WTC11 (cell line): Measurements from ENCODE around the gene IFNGR1. TPM values are rescaled to one million over a fixed set of nuclear protein-coding genes. Genes with fewer than 3 reads are reported as not detected.
"Not testable (repeated sequence)": the region's sequence is repeated elsewhere in the genome, so short reads cannot be mapped to it uniquely, and the experiment has no call there.

Experiments used
- ATAC-seq: fragments of 200-7000 bp; cut with Tn5 transposase; 2 replicates; pipeline ENCODE4 v1.10.0; 2021; ENCODE audit warnings: mild to moderate bottlenecking, moderate library complexity
- CTCF ChIA-PET: fragments of 300-600 bp; sonication (Branson Sonifier 250); formaldehyde crosslinking; loops from one replicate; lab custom pipeline; 2021; ENCODE audit warnings: antibody characterized with exemption; lab: Charles Lee
- POLR2A ChIA-PET: fragments of 350-600 bp; sonication (Branson Sonifier 250); formaldehyde crosslinking; loops from one replicate; lab custom pipeline; 2021; ENCODE audit warnings: antibody characterized with exemption; lab: Charles Lee
- DNase-seq: peaks from one replicate; pipeline ENCODE4 v3.0.0; 2021; ENCODE audit warnings: low spot score
- H3K27ac Mint-ChIP-seq: 2 replicates; pipeline ENCODE4 v1.8.0; 2021; ENCODE audit warnings: mixed read lengths
- H3K27me3 Mint-ChIP-seq: 2 replicates; pipeline ENCODE4 v1.8.0; 2021; ENCODE audit warnings: low read depth, mild to moderate bottlenecking, moderate library complexity, mixed read lengths
- H3K36me3 Mint-ChIP-seq: 2 replicates; pipeline ENCODE4 v1.8.0; 2021; ENCODE audit warnings: mixed read lengths
- H3K4me1 Mint-ChIP-seq: 2 replicates; pipeline ENCODE4 v1.8.0; 2022; ENCODE audit warnings: mixed read lengths
- H3K4me3 Mint-ChIP-seq: 2 replicates; pipeline ENCODE4 v1.8.0; 2021; ENCODE audit warnings: mild to moderate bottlenecking, moderate library complexity, mixed read lengths
- H3K9me3 Mint-ChIP-seq: 2 replicates; pipeline ENCODE4 v1.8.0; 2021; ENCODE audit warnings: mixed read lengths
- CREB1 ChIP-seq: sonication (generic); formaldehyde crosslinking; IDR thresholded peaks from 2 replicates; pipeline ENCODE4 v1.8.0; 2023; ENCODE audit warnings: mild to moderate bottlenecking, missing genetic modification reagents
- CTCF ChIP-seq: fragments of 200-600 bp; IDR thresholded peaks from 2 replicates; pipeline ENCODE4 v1.8.0; 2022; ENCODE audit warnings: antibody characterized with exemption
- E2F5 ChIP-seq: sonication (generic); formaldehyde crosslinking; IDR thresholded peaks from 2 replicates; pipeline ENCODE4 v1.8.1; 2022; ENCODE audit warnings: mild to moderate bottlenecking, moderate library complexity, missing genetic modification reagents
- FOXP4 ChIP-seq: sonication (generic); formaldehyde crosslinking; IDR thresholded peaks from 2 replicates; pipeline ENCODE4 v1.8.0; 2022; ENCODE audit warnings: mild to moderate bottlenecking, missing genetic modification reagents
- JAZF1 ChIP-seq: fragments of 250-450 bp; sonication (Bioruptor Pico); IDR thresholded peaks from 2 replicates; pipeline ENCODE4 v1.9.0; 2021; ENCODE audit warnings: moderate library complexity, mild to moderate bottlenecking, inconsistent platforms
- MAX ChIP-seq: sonication (generic); formaldehyde crosslinking; IDR thresholded peaks from 2 replicates; pipeline ENCODE4 v1.8.0; 2022; ENCODE audit warnings: mild to moderate bottlenecking, missing genetic modification reagents
- MYBL2 ChIP-seq: sonication (generic); formaldehyde crosslinking; IDR thresholded peaks from 2 replicates; pipeline ENCODE4 v1.8.1; 2023; ENCODE audit warnings: mild to moderate bottlenecking, moderate library complexity, missing genetic modification reagents
- NFYB ChIP-seq: sonication (generic); formaldehyde crosslinking; conservative IDR thresholded peaks from 2 replicates; pipeline ENCODE4 v1.8.0; 2022; ENCODE audit warnings: low read depth, missing genetic modification reagents
- OVOL2 ChIP-seq: fragments of 250-450 bp; sonication (Bioruptor Pico); IDR thresholded peaks from 2 replicates; pipeline ENCODE4 v1.9.0; 2021; ENCODE audit warnings: mild to moderate bottlenecking, borderline replicate concordance
- PRDM15 ChIP-seq: sonication (generic); formaldehyde crosslinking; IDR thresholded peaks from 2 replicates; pipeline ENCODE4 v1.8.0; 2022; ENCODE audit warnings: missing genetic modification reagents
- PREB ChIP-seq: sonication (generic); formaldehyde crosslinking; IDR thresholded peaks from 2 replicates; pipeline ENCODE4 v1.8.1; 2022; ENCODE audit warnings: mild to moderate bottlenecking, missing genetic modification reagents, moderate library complexity, borderline replicate concordance
- STAT6 ChIP-seq: sonication (generic); formaldehyde crosslinking; conservative IDR thresholded peaks from 2 replicates; pipeline ENCODE4 v1.8.1; 2023; ENCODE audit warnings: mild to moderate bottlenecking, low read depth, missing genetic modification reagents, moderate library complexity
- TEAD1 ChIP-seq: sonication (generic); formaldehyde crosslinking; IDR thresholded peaks from 2 replicates; pipeline ENCODE4 v1.8.0; 2022; ENCODE audit warnings: mild to moderate bottlenecking, missing genetic modification reagents
- USF2 ChIP-seq: sonication (generic); formaldehyde crosslinking; IDR thresholded peaks from 2 replicates; pipeline ENCODE4 v1.8.1; 2023; ENCODE audit warnings: mild to moderate bottlenecking, missing genetic modification reagents, moderate library complexity
- ZNF232 ChIP-seq: sonication (generic); formaldehyde crosslinking; IDR thresholded peaks from 2 replicates; pipeline ENCODE4 v1.8.0; 2022; ENCODE audit warnings: mild to moderate bottlenecking, missing genetic modification reagents
- total RNA-seq: library from RNA; stranded (reverse); gene quantifications from 3 replicates; pipeline ENCODE4 v1.2.3, GENCODE V29; 2021

The IFNGR1 gene
- total RNA-seq, 1 experiment from 2014 or later: 17.6 TPM

- no peak overlapping the region for H3K4me3 Mint-ChIP-seq
- H3K9me3 Mint-ChIP-seq: peaks cover 57% of the 10 kb centered on the region
- peaks cover 87% of the 10 kb centered on the region for H3K36me3 Mint-ChIP-seq
Observed at GRCh38 chr6:137208279-137208678, 10.9 kb downstream of the IFNGR1 start.

GRCh38 chr6:137207457-137207856 lies 11.7 kb downstream of the IFNGR1 start:
- Mint-ChIP-seq H3K9me3 (peaks cover 54% of the 10 kb centered on the region), H3K36me3 (peaks cover 88% of the 10 kb centered on the region)
- CTCF ChIA-PET, POLR2A ChIA-PET, DNase-seq, H3K27ac Mint-ChIP-seq, H3K4me1 Mint-ChIP-seq, ATAC-seq, H3K27me3 Mint-ChIP-seq, H3K4me3 Mint-ChIP-seq: not testable (repeated sequence)

More at GRCh38 chr6:137208279-137208678, 10.9 kb downstream of the IFNGR1 start:
- H3K27me3 Mint-ChIP-seq: peaks cover 6% of the 10 kb centered on the region; the same call in 1 of the 2 replicates
- ATAC-seq: no peak
- H3K4me1 Mint-ChIP-seq: peaks cover 9% of the 10 kb centered on the region; the same call in 1 of the 2 replicates
- TF ChIP-seq USF2 (CRISPR knock-in tag): no peak
- no peak for TF ChIP-seq CREB1
- TF ChIP-seq, all 79 proteins: peak for 0
- ChIA-PET CTCF (no interaction called here), POLR2A (no interaction called here)
- DNase-seq: no peak
- no peak overlapping the region for H3K27ac Mint-ChIP-seq

- DNase-seq: no peak
- ChIA-PET CTCF (no interaction called here), POLR2A (no interaction called here)
- Mint-ChIP-seq H3K4me1 (0 out of 2 replicates have a peak, but pooled peaks cover 4% of the 10 kb centered on the region), H3K4me3 (no peak overlapping the region), H3K27me3 (peaks cover 6% of the 10 kb centered on the region; the same call in 1 of the 2 replicates), H3K9me3 (peaks cover 48% of the 10 kb centered on the region), H3K27ac (no peak overlapping the region), H3K36me3 (peaks cover 84% of the 10 kb centered on the region)
- TF ChIP-seq OVOL2 (CRISPR knock-in tag) (no peak), STAT6 (CRISPR knock-in tag) (no peak)
- no peak for ATAC-seq
Observed at GRCh38 chr6:137206577-137206976, 12.6 kb downstream of the IFNGR1 start.

- H3K4me1 Mint-ChIP-seq: 0 out of 2 replicates have a peak, but pooled peaks cover 4% of the 10 kb centered on the region
- DNase-seq: no peak
- peaks cover 2% of the 10 kb centered on the region; the same call in 1 of the 2 replicates for H3K27me3 Mint-ChIP-seq
- peaks cover 65% of the 10 kb centered on the region for H3K36me3 Mint-ChIP-seq
- ChIA-PET CTCF (no interaction called here), POLR2A (no interaction called here)
- H3K4me3 Mint-ChIP-seq: no peak overlapping the region
- peaks cover 23% of the 10 kb centered on the region for H3K9me3 Mint-ChIP-seq
- no peak overlapping the region for H3K27ac Mint-ChIP-seq
- no peak for ATAC-seq
- no peak for TF ChIP-seq PRDM15 (CRISPR knock-in tag)
- TF ChIP-seq NFYB (CRISPR knock-in tag): no peak
- TF ChIP-seq FOXP4 (CRISPR knock-in tag): no peak
- TF ChIP-seq JAZF1 (CRISPR knock-in tag): no peak
- TF ChIP-seq PREB (CRISPR knock-in tag): no peak
- TF ChIP-seq ZNF232 (CRISPR knock-in tag): no peak
- TF ChIP-seq E2F5: no peak
- no peak for TF ChIP-seq MAX (CRISPR knock-in tag)
- no peak for TF ChIP-seq CTCF
- no peak for TF ChIP-seq TEAD1
- TF ChIP-seq MYBL2: no peak
Observed at GRCh38 chr6:137203256-137203655, 15.9 kb downstream of the IFNGR1 start.
